Measurements from ENCODE around the gene CCDC83.

- TF ChIP-seq EZH2 (IDR thresholded peaks at IDR 0.05; ENCODE audit: insufficient read depth, poor library complexity, severe bottlenecking) (no peak), EZH2phosphoT487 (IDR thresholded peaks at IDR 0.05; ENCODE audit: insufficient read depth, low read depth) (no peak)
Observed at GRCh38 chr11:85819441-85819840, 35.7 kb upstream of the CCDC83 start.

Measured in GM23248 (cell line).